Neural cell (in vitro differentiated cells): ENCODE data around the gene PIP4K2C. TPM values are rescaled to one million over a fixed set of nuclear protein-coding genes. Genes with fewer than 3 reads are reported as not detected.

Experiments
- H2AFZ ChIP-seq: fragments of 200-600, 300-800 bp; sonication (generic), shearing (Covaris generic); 2 replicates; pipeline ENCODE4 v1.6.0; 2014; ENCODE audit warnings: low read depth, mild to moderate bottlenecking, antibody characterized with exemption, low read length, moderate library complexity
- H3F3A ChIP-seq: fragments of 200-600 bp; shearing (Covaris generic); 2 replicates; pipeline ENCODE4 v1.6.1; 2016; ENCODE audit warnings: mild to moderate bottlenecking, moderate library complexity, mixed read lengths, antibody characterized with exemption, low read length; ENCODE audit not compliant: insufficient read depth, poor library complexity, severe bottlenecking
- H3K27ac ChIP-seq: fragments of 200-600, 300-800 bp; sonication (generic), shearing (Covaris generic); 2 replicates; pipeline ENCODE4 v1.5.1; 2014; ENCODE audit warnings: mild to moderate bottlenecking, low read length, moderate library complexity
- H3K27me3 ChIP-seq: fragments of 300-800, 200-600 bp; sonication (generic), shearing (Covaris generic); 2 replicates; pipeline ENCODE4 v1.6.0; 2014; ENCODE audit warnings: mild to moderate bottlenecking, low read depth, low read length, moderate library complexity; ENCODE audit not compliant: insufficient read depth
- H3K36me3 ChIP-seq: fragments of 300-800, 200-600 bp; sonication (generic), shearing (Covaris generic); 2 replicates; pipeline ENCODE4 v1.5.1; 2014; ENCODE audit warnings: mild to moderate bottlenecking, antibody characterized with exemption, low read length, moderate library complexity; ENCODE audit not compliant: insufficient read depth
- H3K4me2 ChIP-seq: fragments of 300-800, 200-600 bp; sonication (generic), shearing (Covaris generic); 2 replicates; pipeline ENCODE4 v1.6.0; 2014; ENCODE audit warnings: mild to moderate bottlenecking, low read length
- H3K4me3 ChIP-seq: fragments of 300-800, 200-600 bp; sonication (generic), shearing (Covaris generic); 2 replicates; pipeline ENCODE4 v1.5.1; 2014; ENCODE audit warnings: mild to moderate bottlenecking, low read length, moderate library complexity
- H3K79me2 ChIP-seq: fragments of 200-600 bp; shearing (Covaris generic); replicated peaks from 2 replicates; pipeline ENCODE4 v1.6.0; 2014; ENCODE audit warnings: mild to moderate bottlenecking, low read length, moderate library complexity; ENCODE audit not compliant: insufficient read depth
- H3K9ac ChIP-seq: fragments of 300-800, 200-600 bp; sonication (generic), shearing (Covaris generic); 2 replicates; pipeline ENCODE4 v1.6.1; 2016; ENCODE audit warnings: mild to moderate bottlenecking, low read length, mixed read lengths
- H3K9me2 ChIP-seq: fragments of 200-600 bp; shearing (Covaris generic); 2 replicates; pipeline ENCODE4 v1.6.1; 2016; ENCODE audit warnings: mild to moderate bottlenecking, low read length, mixed read lengths; ENCODE audit not compliant: insufficient read depth
- H3K9me3 ChIP-seq: fragments of 200-600, 300-800 bp; sonication (generic), shearing (Covaris generic); 2 replicates; pipeline ENCODE4 v1.6.1; 2016; ENCODE audit warnings: mild to moderate bottlenecking, mixed run types, low read length, moderate library complexity, mixed read lengths
- H4K20me1 ChIP-seq: fragments of 200-600 bp; shearing (Covaris generic); 2 replicates; pipeline ENCODE4 v1.6.1; 2016; ENCODE audit warnings: mild to moderate bottlenecking, mixed run types; ENCODE audit not compliant: insufficient read depth
- CTCF ChIP-seq: fragments of 450-650 bp; IDR thresholded peaks from 2 replicates; pipeline ENCODE4 v1.5.1; 2014; ENCODE audit warnings: antibody characterized with exemption, mild to moderate bottlenecking, moderate library complexity; ENCODE audit not compliant: poor library complexity, severe bottlenecking
- EP300 ChIP-seq: fragments of 450-650 bp; conservative IDR thresholded peaks from 2 replicates; pipeline ENCODE4 v1.6.1; 2014; ENCODE audit warnings: antibody characterized with exemption, mild to moderate bottlenecking, moderate library complexity; ENCODE audit not compliant: poor library complexity, severe bottlenecking
- EZH2 ChIP-seq: fragments of 200-600, 300-800 bp; shearing (Covaris generic), sonication (generic); IDR thresholded peaks from 2 replicates; pipeline ENCODE4 v1.6.1; 2014; ENCODE audit warnings: antibody characterized with exemption, low read length, borderline replicate concordance, mild to moderate bottlenecking; ENCODE audit not compliant: insufficient read depth, poor library complexity, severe bottlenecking
- MXI1 ChIP-seq: fragments of 450-650 bp; conservative IDR thresholded peaks from 2 replicates; pipeline ENCODE4 v1.6.1; 2014; ENCODE audit warnings: antibody characterized with exemption, mild to moderate bottlenecking; ENCODE audit not compliant: poor library complexity, severe bottlenecking
- POLR2AphosphoS5 ChIP-seq: IDR thresholded peaks from 2 replicates; pipeline ENCODE4 v1.6.1; 2012
- RAD21 ChIP-seq: fragments of 450-650 bp; conservative IDR thresholded peaks from 2 replicates; pipeline ENCODE4 v1.6.1; 2014; ENCODE audit warnings: antibody characterized with exemption, mild to moderate bottlenecking, moderate library complexity
- REST ChIP-seq: IDR thresholded peaks from 2 replicates; pipeline ENCODE4 v1.6.1; 2012; ENCODE audit warnings: borderline replicate concordance
- SMC3 ChIP-seq: fragments of 450-650 bp; conservative IDR thresholded peaks from 2 replicates; pipeline ENCODE4 v1.6.1; 2014; ENCODE audit warnings: antibody characterized with exemption, mild to moderate bottlenecking, moderate library complexity; ENCODE audit not compliant: poor library complexity
- TAF1 ChIP-seq: IDR thresholded peaks from 2 replicates; pipeline ENCODE4 v1.6.1; 2012; ENCODE audit warnings: low read depth
- polyA plus RNA-seq: library from polyadenylated mRNA; depleted of rRNA; stranded (reverse); fragments of >200 nt; gene quantifications from 2 replicates; pipeline ENCODE4 v1.2.3, GENCODE V29; 2014

The PIP4K2C gene
- polyA plus RNA-seq, 1 donor from 2014 or later, result 22.1 TPM

- Histone ChIP-seq H3F3A (no peaks in the 10 kb centered on the region), H3K79me2 (no peaks in the 10 kb centered on the region), H3K9me2 (no peaks in the 10 kb centered on the region), H3K4me2 (no peak overlapping the region), H2AFZ (no peak overlapping the region), H3K27ac (no peak overlapping the region), H3K27me3 (no peaks in the 10 kb centered on the region), H3K4me3 (no peak overlapping the region), H3K36me3 (peaks cover 20% of the 10 kb centered on the region), H4K20me1 (no peaks in the 10 kb centered on the region), H3K9ac (no peak overlapping the region), H3K9me3 (no peaks in the 10 kb centered on the region)
- no peak for TF ChIP-seq RAD21
- TF ChIP-seq EZH2, result no peak
- no peak for TF ChIP-seq REST
- no peak for TF ChIP-seq MXI1
- TF ChIP-seq CTCF, result no peak
- no peak for TF ChIP-seq EP300
- TF ChIP-seq POLR2AphosphoS5, result no peak
- no peak for TF ChIP-seq SMC3
- TF ChIP-seq TAF1, result no peak
Observed at GRCh38 chr12:57575771-57576612, 15.0 kb upstream of the PIP4K2C start.

- H3K36me3 ChIP-seq, result peaks cover 20% of the 10 kb centered on the region
Observed at GRCh38 chr12:57576613-57577160, 14.3 kb upstream of the PIP4K2C start.

More at GRCh38 chr12:57576613-57577160, 14.3 kb upstream of the PIP4K2C start:
- Histone ChIP-seq H2AFZ (no peak overlapping the region), H3K27ac (no peak overlapping the region), H3K79me2 (no peaks in the 10 kb centered on the region), H3K9me3 (no peaks in the 10 kb centered on the region), H3K4me3 (no peak overlapping the region), H3K9me2 (no peaks in the 10 kb centered on the region), H3K9ac (no peak overlapping the region), H3K4me2 (no peak overlapping the region), H3F3A (no peaks in the 10 kb centered on the region), H3K27me3 (no peaks in the 10 kb centered on the region), H4K20me1 (no peaks in the 10 kb centered on the region)
- TF ChIP-seq POLR2AphosphoS5, result no peak
